A549 (cell line): ENCODE results near the gene CMIP. TPM values are rescaled to one million over a fixed set of nuclear protein-coding genes. Genes with fewer than 3 reads are reported as not detected.

ENCODE experiments used
- ATAC-seq, 2 experiments: fragments of 200-7000 bp in 1 of 2; fragments of >200 bp in 1 of 2; cut with Nextera tagmentation in 1 of 2; cut with Tn5 transposase in 1 of 2; 3 replicates each; pipeline versions ENCODE4 v1.8.0 to v1.9.1; 2018 to 2020; ENCODE audit warnings: mild to moderate bottlenecking in 1 of 2, moderate library complexity in 1 of 2
- CTCF ChIA-PET: fragments of 300-600 bp; sonication (Branson Sonifier 250); formaldehyde crosslinking; extraction: SDS; loops from one replicate; lab custom pipeline; 2021; ENCODE audit warnings: antibody characterized with exemption, inconsistent platforms; lab: Yijun Ruan, JAX
- POLR2A ChIA-PET: fragments of 350-600 bp; formaldehyde crosslinking; extraction: SDS; loops from one replicate; lab custom pipeline; 2021; ENCODE audit warnings: antibody characterized with exemption, inconsistent platforms; lab: Yijun Ruan, JAX
- DNase-seq, 2 experiments: peaks; one replicate each; pipeline versions ENCODE4 v3.0.0 to v3.0.0-alpha.2; 2011 to 2016; ENCODE audit warnings: low read depth in 1 of 2, low spot score in 1 of 2
- FAIRE-seq: peaks from 2 replicates; lab custom pipeline; 2011; peaks lifted over from hg19 to GRCh38; lab: Jason Lieb, UNC
- H3K27ac ChIP-seq, 2 experiments: fragments of >200 bp; sonication (Bioruptor Twin); formaldehyde crosslinking; 3 replicates each; pipeline ENCODE4 v1.5.1; 2016 to 2017
- H3K4me1 ChIP-seq: fragments of >200 bp; sonication (Bioruptor Twin); formaldehyde crosslinking; 3 replicates; pipeline ENCODE4 v1.6.1; 2016
- H3K4me2 ChIP-seq: fragments of >200 bp; sonication (Bioruptor Twin); formaldehyde crosslinking; 3 replicates; pipeline ENCODE4 v1.6.1; 2016
- H3K4me3 ChIP-seq: fragments of >200 bp; sonication (Bioruptor Twin); formaldehyde crosslinking; 3 replicates; pipeline ENCODE4 v1.5.1; 2016
- H3K9me3 ChIP-seq: fragments of >200 bp; sonication (Bioruptor Twin); formaldehyde crosslinking; 3 replicates; pipeline ENCODE4 v1.6.1; 2016
- CEBPB ChIP-seq, 2 experiments: fragments of >200 bp in 1 of 2; sonication (Bioruptor Twin) in 1 of 2; formaldehyde crosslinking in 1 of 2; IDR thresholded peaks; 2 replicates each; pipeline ENCODE4 v1.6.1; 2012 to 2016
- CHD2 ChIP-seq: fragments of 150-350 bp; IDR thresholded peaks from 2 replicates; pipeline ENCODE4 v1.6.1; 2014; ENCODE audit warnings: low read length; ENCODE audit not compliant: partially characterized antibody
- CHD4 ChIP-seq: fragments of 200-600 bp; sonication (generic); IDR thresholded peaks from 2 replicates; pipeline ENCODE4 v1.6.1; 2016; ENCODE audit warnings: antibody characterized with exemption, mild to moderate bottlenecking, borderline replicate concordance
- EP300 ChIP-seq, 2 experiments: fragments of >200 bp; sonication (Bioruptor Twin); formaldehyde crosslinking; IDR thresholded peaks; 2 replicates in 1 of 2; 3 replicates in 1 of 2; pipeline ENCODE4 v1.6.1; 2016 to 2017
- FOSB ChIP-seq: fragments of 250-450 bp; sonication (Bioruptor Pico); IDR thresholded peaks from 2 replicates; pipeline ENCODE4 v1.5.0; 2020; ENCODE audit warnings: mild to moderate bottlenecking, moderate library complexity
- FOSL2 ChIP-seq, 2 experiments: fragments of 450-650 bp in 1 of 2; fragments of >200 bp in 1 of 2; sonication (Bioruptor Twin) in 1 of 2; formaldehyde crosslinking; IDR thresholded peaks; 2 replicates each; pipeline versions ENCODE4 v1.5.0 to v1.6.1; 2016 to 2020; ENCODE audit warnings: mild to moderate bottlenecking in 1 of 2, moderate library complexity in 1 of 2
- HEYL ChIP-seq: fragments of 250-450 bp; sonication (Bioruptor Pico); IDR thresholded peaks from 2 replicates; pipeline ENCODE4 v1.8.0; 2021; ENCODE audit warnings: mild to moderate bottlenecking, moderate library complexity
- HOXA7 ChIP-seq: fragments of 250-450 bp; sonication (Bioruptor Pico); IDR thresholded peaks from 2 replicates; pipeline ENCODE4 v1.5.0; 2020; ENCODE audit warnings: mild to moderate bottlenecking, moderate library complexity
- HOXB13 ChIP-seq: fragments of 250-450 bp; sonication (Bioruptor Pico); IDR thresholded peaks from 2 replicates; pipeline ENCODE4 v1.5.0; 2020; ENCODE audit warnings: low read depth, mild to moderate bottlenecking, moderate library complexity
- JUNB ChIP-seq: fragments of >200 bp; sonication (Bioruptor Twin); formaldehyde crosslinking; IDR thresholded peaks from 2 replicates; pipeline ENCODE4 v1.6.1; 2016
- KDM1A ChIP-seq: fragments of 200-600 bp; sonication (generic); IDR thresholded peaks from 2 replicates; pipeline ENCODE4 v1.6.1; 2016; ENCODE audit warnings: low read depth, mild to moderate bottlenecking
- MAFK ChIP-seq: fragments of 450-650 bp; IDR thresholded peaks from 2 replicates; pipeline ENCODE4 v1.6.1; 2014; ENCODE audit not compliant: partially characterized antibody
- MAZ ChIP-seq: fragments of 150-350 bp; IDR thresholded peaks from 2 replicates; pipeline ENCODE4 v1.6.1; 2014; ENCODE audit warnings: antibody characterized with exemption, low read depth, low read length, borderline replicate concordance
- NFE2L2 ChIP-seq: fragments of 150-350 bp; conservative IDR thresholded peaks from 2 replicates; pipeline ENCODE4 v1.6.1; 2014; ENCODE audit warnings: low read length
- NPAS2 ChIP-seq: fragments of 250-450 bp; sonication (Bioruptor Pico); IDR thresholded peaks from 2 replicates; pipeline ENCODE4 v1.8.0; 2022; ENCODE audit warnings: mild to moderate bottlenecking, moderate library complexity, borderline replicate concordance
- NR3C1 ChIP-seq: fragments of >200 bp; sonication (Bioruptor Twin); formaldehyde crosslinking; IDR thresholded peaks from 3 replicates; pipeline ENCODE4 v1.6.1; 2017
- PHF8 ChIP-seq: fragments of 200-600 bp; sonication (generic); IDR thresholded peaks from 2 replicates; pipeline ENCODE4 v1.6.1; 2016; ENCODE audit warnings: low read depth, mild to moderate bottlenecking, antibody characterized with exemption, moderate library complexity, borderline replicate concordance
- POLR2AphosphoS2 ChIP-seq: conservative IDR thresholded peaks from 2 replicates; pipeline ENCODE4 v1.6.1; 2012; ENCODE audit warnings: low read length, improper control_type of control experiment, inconsistent platforms
- RAD21 ChIP-seq, 2 experiments: fragments of >200 bp in 1 of 2; sonication (Bioruptor Twin) in 1 of 2; formaldehyde crosslinking in 1 of 2; IDR thresholded peaks in 1 of 2; conservative IDR thresholded peaks in 1 of 2; 2 replicates in 1 of 2; 3 replicates in 1 of 2; pipeline ENCODE4 v1.6.1; 2012 to 2018; ENCODE audit warnings: inconsistent platforms in 1 of 2
- RFX5 ChIP-seq: fragments of 450-650 bp; IDR thresholded peaks from 2 replicates; pipeline ENCODE4 v1.7.1; 2014; ENCODE audit warnings: antibody characterized with exemption, mild to moderate bottlenecking, moderate library complexity
- RNF2 ChIP-seq: fragments of 200-600 bp; sonication (generic); IDR thresholded peaks from 2 replicates; pipeline ENCODE4 v1.6.1; 2016; ENCODE audit warnings: low read depth, mild to moderate bottlenecking, antibody characterized with exemption, moderate library complexity, borderline replicate concordance
- SREBF2 ChIP-seq: fragments of 450-650 bp; IDR thresholded peaks from 2 replicates; pipeline ENCODE4 v1.6.1; 2014; ENCODE audit warnings: mild to moderate bottlenecking, moderate library complexity
- WGBS: methylation state at CpG from one replicate; pipeline ENCODE4 v1.1.6; 2017; ENCODE audit errors: missing lambda C conversion rate; 5-methylcytosine and 5-hydroxymethylcytosine counted together
- polyA plus RNA-seq, 4 experiments: library from polyadenylated mRNA; depleted of rRNA in 3 of 4; stranded (reverse); fragments of >200 nt; fragmentation: RNase III in 1 of 4; extraction: RNeasy Plus Mini Kit Qiagen cat#74134 plus additional on column Dnase treatment in 1 of 4; gene quantifications; 2 replicates in 3 of 4; 3 replicates in 1 of 4; pipeline ENCODE4 v1.2.3, GENCODE V29; 2011 to 2017
- TF ChIP-seq, protein P1 (sequence below): fragments of >200 bp; sonication (Bioruptor Twin); formaldehyde crosslinking; IDR thresholded peaks from 3 replicates; pipeline ENCODE4 v1.5.1; 2016
- TF ChIP-seq, protein P2 (sequence below): IDR thresholded peaks from 2 replicates; pipeline ENCODE4 v1.6.1; 2012
- TF ChIP-seq, protein P3 (sequence below): IDR thresholded peaks from 2 replicates; pipeline ENCODE4 v1.6.1; 2012; ENCODE audit warnings: low read depth, borderline replicate concordance
- TF ChIP-seq, protein P4 (sequence below): fragments of 200-600 bp; sonication (generic); IDR thresholded peaks from 2 replicates; pipeline ENCODE4 v1.6.1; 2016; ENCODE audit warnings: antibody characterized with exemption, mild to moderate bottlenecking, moderate library complexity

The CMIP gene
- polyA plus RNA-seq, 2 of the 4 experiments (the other 2 are of a cell fraction): 21.6 to 125 TPM

DNA sequence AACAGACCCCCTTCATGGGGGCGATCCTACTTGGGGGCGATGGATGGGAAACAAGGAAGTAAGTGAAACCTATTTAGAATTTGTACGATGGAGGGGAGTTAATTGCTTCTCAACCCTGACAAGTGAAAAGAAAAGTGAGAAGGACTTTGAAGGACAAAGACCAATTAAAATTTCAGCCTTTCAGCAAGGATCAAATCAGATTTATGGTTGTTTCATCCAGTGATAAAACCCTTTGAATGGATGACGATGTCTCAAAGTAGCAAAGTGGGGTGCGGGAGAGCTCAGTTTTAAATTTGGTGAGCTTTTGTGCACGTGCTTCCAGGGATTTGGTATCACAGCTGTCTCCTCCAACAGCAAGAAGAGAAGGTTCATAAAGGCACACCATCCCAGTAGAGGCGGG, 51.7 kb downstream of the CMIP start:
- no peak overlapping the region for H3K4me3 ChIP-seq
- TF ChIP-seq NR3C1: no peak
- TF ChIP-seq CHD4: no peak
- no peak for TF ChIP-seq EP300 (IDR thresholded peaks at IDR 0.05)
- TF ChIP-seq, protein P1, sequence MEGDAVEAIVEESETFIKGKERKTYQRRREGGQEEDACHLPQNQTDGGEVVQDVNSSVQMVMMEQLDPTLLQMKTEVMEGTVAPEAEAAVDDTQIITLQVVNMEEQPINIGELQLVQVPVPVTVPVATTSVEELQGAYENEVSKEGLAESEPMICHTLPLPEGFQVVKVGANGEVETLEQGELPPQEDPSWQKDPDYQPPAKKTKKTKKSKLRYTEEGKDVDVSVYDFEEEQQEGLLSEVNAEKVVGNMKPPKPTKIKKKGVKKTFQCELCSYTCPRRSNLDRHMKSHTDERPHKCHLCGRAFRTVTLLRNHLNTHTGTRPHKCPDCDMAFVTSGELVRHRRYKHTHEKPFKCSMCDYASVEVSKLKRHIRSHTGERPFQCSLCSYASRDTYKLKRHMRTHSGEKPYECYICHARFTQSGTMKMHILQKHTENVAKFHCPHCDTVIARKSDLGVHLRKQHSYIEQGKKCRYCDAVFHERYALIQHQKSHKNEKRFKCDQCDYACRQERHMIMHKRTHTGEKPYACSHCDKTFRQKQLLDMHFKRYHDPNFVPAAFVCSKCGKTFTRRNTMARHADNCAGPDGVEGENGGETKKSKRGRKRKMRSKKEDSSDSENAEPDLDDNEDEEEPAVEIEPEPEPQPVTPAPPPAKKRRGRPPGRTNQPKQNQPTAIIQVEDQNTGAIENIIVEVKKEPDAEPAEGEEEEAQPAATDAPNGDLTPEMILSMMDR: no peak
- no peak for TF ChIP-seq HOXA7 (CRISPR knock-in tag)
- no peak for TF ChIP-seq RAD21 (conservative IDR thresholded peaks at IDR 0.05 in 1 of 2, IDR thresholded peaks at IDR 0.05 in 1 of 2)
- TF ChIP-seq PHF8: no peak
- no peak for TF ChIP-seq NFE2L2
- no peak for TF ChIP-seq SREBF2
- TF ChIP-seq, protein P2, sequence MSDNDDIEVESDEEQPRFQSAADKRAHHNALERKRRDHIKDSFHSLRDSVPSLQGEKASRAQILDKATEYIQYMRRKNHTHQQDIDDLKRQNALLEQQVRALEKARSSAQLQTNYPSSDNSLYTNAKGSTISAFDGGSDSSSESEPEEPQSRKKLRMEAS: no peak
- TF ChIP-seq, protein P3, sequence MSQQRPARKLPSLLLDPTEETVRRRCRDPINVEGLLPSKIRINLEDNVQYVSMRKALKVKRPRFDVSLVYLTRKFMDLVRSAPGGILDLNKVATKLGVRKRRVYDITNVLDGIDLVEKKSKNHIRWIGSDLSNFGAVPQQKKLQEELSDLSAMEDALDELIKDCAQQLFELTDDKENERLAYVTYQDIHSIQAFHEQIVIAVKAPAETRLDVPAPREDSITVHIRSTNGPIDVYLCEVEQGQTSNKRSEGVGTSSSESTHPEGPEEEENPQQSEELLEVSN: no peak
- no peak for TF ChIP-seq MAFK
- TF ChIP-seq HEYL (CRISPR knock-in tag): no peak
- TF ChIP-seq NPAS2: no peak
- TF ChIP-seq CEBPB (IDR thresholded peaks at IDR 0.05): no peak
- no peak for TF ChIP-seq FOSB (CRISPR knock-in tag)
- no peak for TF ChIP-seq HOXB13 (CRISPR knock-in tag)
- TF ChIP-seq, protein P4, sequence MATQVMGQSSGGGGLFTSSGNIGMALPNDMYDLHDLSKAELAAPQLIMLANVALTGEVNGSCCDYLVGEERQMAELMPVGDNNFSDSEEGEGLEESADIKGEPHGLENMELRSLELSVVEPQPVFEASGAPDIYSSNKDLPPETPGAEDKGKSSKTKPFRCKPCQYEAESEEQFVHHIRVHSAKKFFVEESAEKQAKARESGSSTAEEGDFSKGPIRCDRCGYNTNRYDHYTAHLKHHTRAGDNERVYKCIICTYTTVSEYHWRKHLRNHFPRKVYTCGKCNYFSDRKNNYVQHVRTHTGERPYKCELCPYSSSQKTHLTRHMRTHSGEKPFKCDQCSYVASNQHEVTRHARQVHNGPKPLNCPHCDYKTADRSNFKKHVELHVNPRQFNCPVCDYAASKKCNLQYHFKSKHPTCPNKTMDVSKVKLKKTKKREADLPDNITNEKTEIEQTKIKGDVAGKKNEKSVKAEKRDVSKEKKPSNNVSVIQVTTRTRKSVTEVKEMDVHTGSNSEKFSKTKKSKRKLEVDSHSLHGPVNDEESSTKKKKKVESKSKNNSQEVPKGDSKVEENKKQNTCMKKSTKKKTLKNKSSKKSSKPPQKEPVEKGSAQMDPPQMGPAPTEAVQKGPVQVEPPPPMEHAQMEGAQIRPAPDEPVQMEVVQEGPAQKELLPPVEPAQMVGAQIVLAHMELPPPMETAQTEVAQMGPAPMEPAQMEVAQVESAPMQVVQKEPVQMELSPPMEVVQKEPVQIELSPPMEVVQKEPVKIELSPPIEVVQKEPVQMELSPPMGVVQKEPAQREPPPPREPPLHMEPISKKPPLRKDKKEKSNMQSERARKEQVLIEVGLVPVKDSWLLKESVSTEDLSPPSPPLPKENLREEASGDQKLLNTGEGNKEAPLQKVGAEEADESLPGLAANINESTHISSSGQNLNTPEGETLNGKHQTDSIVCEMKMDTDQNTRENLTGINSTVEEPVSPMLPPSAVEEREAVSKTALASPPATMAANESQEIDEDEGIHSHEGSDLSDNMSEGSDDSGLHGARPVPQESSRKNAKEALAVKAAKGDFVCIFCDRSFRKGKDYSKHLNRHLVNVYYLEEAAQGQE: no peak
- no peak for TF ChIP-seq CHD2
- TF ChIP-seq FOSL2 (IDR thresholded peaks at IDR 0.05): no peak
- no peak for TF ChIP-seq FOSL2 (CRISPR knock-in tag; IDR thresholded peaks at IDR 0.05)
- 94% methylated on average over 7 of the region's 7 CpGs for WGBS
- no peak for DNase-seq
- ChIA-PET POLR2A (no interaction called here), CTCF (no interaction called here)
- no peak for FAIRE-seq
- H3K9me3 ChIP-seq: no peaks in the 10 kb centered on the region
- H3K4me2 ChIP-seq: 0 out of 3 replicates have a peak overlapping the region, but pooled peaks have one; percentile 7
- H3K27ac ChIP-seq: peak overlapping the region in 1 of 2 experiments; percentile 77; a peak in 2 of 6 replicates
- ATAC-seq: no peak
- H3K4me1 ChIP-seq: peaks cover 98% of the 10 kb centered on the region

DNA sequence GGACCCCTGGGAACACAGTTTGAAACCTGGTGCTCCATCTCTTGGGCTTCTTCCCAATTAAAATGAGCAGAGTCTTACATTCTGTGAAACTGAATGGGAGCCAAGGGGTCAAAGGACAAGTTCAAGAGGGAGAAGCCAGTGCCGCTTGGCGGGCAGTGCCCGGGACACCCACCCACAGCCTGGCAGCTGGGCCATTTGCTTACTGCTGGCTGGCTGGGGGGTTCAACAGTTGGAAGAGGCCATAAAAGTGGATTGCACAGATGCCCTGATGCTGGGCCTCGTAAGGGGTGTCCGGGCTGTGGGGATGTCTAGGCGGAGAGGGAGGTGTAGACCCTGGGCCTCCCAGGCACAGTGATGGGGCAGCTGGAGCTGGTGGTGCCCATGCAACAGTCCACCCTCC, 52.1 kb downstream of the CMIP start:
- CTCF ChIA-PET: interaction anchor here (0.8 to 1.2 kb wide), 2 partner anchors 47 to 92 kb away, joined by 3 read pairs; no protein-coding TSS in a partner anchor
- FAIRE-seq: no peak
- TF ChIP-seq MAZ: no peak
- TF ChIP-seq CHD4: no peak
- TF ChIP-seq, protein P2: no peak
- no peak for TF ChIP-seq HOXA7 (CRISPR knock-in tag)
- TF ChIP-seq RFX5: no peak
- no peak for TF ChIP-seq RNF2
- no peak for TF ChIP-seq KDM1A
- TF ChIP-seq FOSB (CRISPR knock-in tag): no peak
- no peak for TF ChIP-seq POLR2AphosphoS2
- no peak for TF ChIP-seq JUNB
- TF ChIP-seq, all 56 proteins: peak for 0
- Histone ChIP-seq H3K4me2 (0 out of 3 replicates have a peak overlapping the region, but pooled peaks have one; percentile 7), H3K27ac (peak overlapping the region in 1 of 2 experiments; percentile 77; a peak in 2 of 6 replicates), H3K9me3 (no peaks in the 10 kb centered on the region), H3K4me1 (peaks cover 98% of the 10 kb centered on the region), H3K4me3 (no peak overlapping the region)
- 96% methylated on average over 6 of the region's 6 CpGs for WGBS
- POLR2A ChIA-PET: no interaction called here
- no peak for DNase-seq
- ATAC-seq: no peak
